Activated naive CD4-positive, alpha-beta T cell treated with anti-CD3 and anti-CD28 coated beads for 36 hours (primary cell): ENCODE data around the gene DLGAP1. TPM values are rescaled to one million over a fixed set of nuclear protein-coding genes. Genes with fewer than 3 reads are reported as not detected.

ENCODE experiments used
- CTCF ChIA-PET: fragments of 350-600 bp; sonication (Branson Sonifier 250); formaldehyde crosslinking; loops from one replicate; lab custom pipeline; 2021; ENCODE audit warnings: antibody characterized with exemption; lab: Charles Lee
- DNase-seq: peaks from one replicate; pipeline ENCODE4 v3.0.0-alpha.2; 2020
- H3K27ac Mint-ChIP-seq: one replicate; pipeline ENCODE4 v1.8.0; 2021; ENCODE audit warnings: mild to moderate bottlenecking, mixed read lengths
- H3K27me3 Mint-ChIP-seq: one replicate; pipeline ENCODE4 v1.8.0; 2021; ENCODE audit warnings: low read depth, mixed read lengths
- H3K36me3 Mint-ChIP-seq: one replicate; pipeline ENCODE4 v1.8.0; 2021; ENCODE audit warnings: low read depth, mixed read lengths
- H3K4me1 Mint-ChIP-seq: one replicate; pipeline ENCODE4 v1.8.0; 2021; ENCODE audit warnings: low read depth, mixed read lengths
- H3K4me3 Mint-ChIP-seq: one replicate; pipeline ENCODE4 v1.8.0; 2021; ENCODE audit warnings: mild to moderate bottlenecking, moderate library complexity, mixed read lengths
- H3K9me3 Mint-ChIP-seq: one replicate; pipeline ENCODE4 v1.8.0; 2021; ENCODE audit warnings: mixed read lengths
- intact Hi-C: fragments of 100-400 bp; cut with micrococcal nuclease; formaldehyde crosslinking; loops from one replicate; pipeline ENCODE4 v1.15.1; 2023
- total RNA-seq, 2 experiments: library from RNA; stranded (reverse); gene quantifications; one replicate each; pipeline ENCODE4 v1.2.3, GENCODE V29; 2021

DLGAP1 gene
- total RNA-seq, 2 experiments from 2014 or later = not detected

GRCh38 chr18:3792711-3793110, 662.4 kb downstream of the DLGAP1 start:
- no peak for DNase-seq
- Mint-ChIP-seq H3K36me3 (no peaks in the 10 kb centered on the region), H3K9me3 (no peaks in the 10 kb centered on the region), H3K4me1 (no peaks in the 10 kb centered on the region), H3K27ac (no peak overlapping the region), H3K27me3 (peaks cover 10% of the 10 kb centered on the region), H3K4me3 (no peak overlapping the region)
- CTCF ChIA-PET = interaction anchor here (0.7 to 2.4 kb wide), 3 partner anchors 21 to 106 kb away, joined by 3 to 9 read pairs (median 9); no protein-coding TSS in a partner anchor
- intact Hi-C loops = no loop called here

- no peak for DNase-seq
- H3K4me3 Mint-ChIP-seq = no peak overlapping the region
- no peak overlapping the region for H3K27ac Mint-ChIP-seq
- no peaks in the 10 kb centered on the region for H3K9me3 Mint-ChIP-seq
- intact Hi-C loops = no loop called here
- H3K27me3 Mint-ChIP-seq = peaks cover 13% of the 10 kb centered on the region
- CTCF ChIA-PET = interaction anchor here (2.4 kb wide), 1 partner anchor 20 kb away, joined by 9 read pairs; no protein-coding TSS in a partner anchor
- no peaks in the 10 kb centered on the region for H3K4me1 Mint-ChIP-seq
- no peaks in the 10 kb centered on the region for H3K36me3 Mint-ChIP-seq
These were observed 663.9 kb downstream of the DLGAP1 start for GRCh38 chr18:3791238-3791637.

- no peaks in the 10 kb centered on the region for H3K36me3 Mint-ChIP-seq
- DNase-seq = no peak
- H3K4me1 Mint-ChIP-seq = no peaks in the 10 kb centered on the region
- no peak overlapping the region for H3K27ac Mint-ChIP-seq
- intact Hi-C loops = no loop called here
- CTCF ChIA-PET = interaction anchor here (2.4 kb wide), 1 partner anchor 19 kb away, joined by 9 read pairs; no protein-coding TSS in a partner anchor
- peaks cover 13% of the 10 kb centered on the region for H3K27me3 Mint-ChIP-seq
- no peak overlapping the region for H3K4me3 Mint-ChIP-seq
- no peaks in the 10 kb centered on the region for H3K9me3 Mint-ChIP-seq
These were observed 664.4 kb downstream of the DLGAP1 start for GRCh38 chr18:3790703-3791102.

- intact Hi-C loops = no loop called here
These were observed 665.6 kb downstream of the DLGAP1 start for GRCh38 chr18:3789525-3789924.

GRCh38 chr18:3784949-3785348, 670.2 kb downstream of the DLGAP1 start:
- CTCF ChIA-PET = no interaction called here
- no peak for DNase-seq
- Mint-ChIP-seq H3K27me3 (peaks cover 13% of the 10 kb centered on the region), H3K9me3 (no peaks in the 10 kb centered on the region), H3K4me3 (no peak overlapping the region), H3K36me3 (no peaks in the 10 kb centered on the region), H3K27ac (no peak overlapping the region), H3K4me1 (no peaks in the 10 kb centered on the region)
- intact Hi-C loops = no loop called here

More at GRCh38 chr18:3789525-3789924, 665.6 kb downstream of the DLGAP1 start:
- no peak overlapping the region for H3K27ac Mint-ChIP-seq
- CTCF ChIA-PET = interaction anchor here (1.7 kb wide), 1 partner anchor 18 kb away, joined by 5 read pairs; no protein-coding TSS in a partner anchor
- no peak for DNase-seq
- H3K36me3 Mint-ChIP-seq = no peaks in the 10 kb centered on the region
- no peak overlapping the region for H3K4me3 Mint-ChIP-seq
- no peaks in the 10 kb centered on the region for H3K4me1 Mint-ChIP-seq
- H3K27me3 Mint-ChIP-seq = peaks cover 13% of the 10 kb centered on the region
- no peaks in the 10 kb centered on the region for H3K9me3 Mint-ChIP-seq

GRCh38 chr18:3782901-3783300, 672.2 kb downstream of the DLGAP1 start:
- H3K27ac Mint-ChIP-seq = no peak overlapping the region
- no peak for DNase-seq
- CTCF ChIA-PET = interaction anchor here (1.2 kb wide), 1 partner anchor 11 kb away, joined by 5 read pairs; no protein-coding TSS in a partner anchor

GRCh38 chr18:3777719-3778118, 677.4 kb downstream of the DLGAP1 start:
- no peaks in the 10 kb centered on the region for H3K27me3 Mint-ChIP-seq
- H3K9me3 Mint-ChIP-seq = no peaks in the 10 kb centered on the region
- DNase-seq = no peak
- H3K27ac Mint-ChIP-seq = no peak overlapping the region
- no peak overlapping the region for H3K4me3 Mint-ChIP-seq
- intact Hi-C loops = no loop called here
- CTCF ChIA-PET = no interaction called here
- no peaks in the 10 kb centered on the region for H3K36me3 Mint-ChIP-seq
- no peaks in the 10 kb centered on the region for H3K4me1 Mint-ChIP-seq

More at GRCh38 chr18:3782901-3783300, 672.2 kb downstream of the DLGAP1 start:
- H3K27me3 Mint-ChIP-seq = peaks cover 4% of the 10 kb centered on the region
- H3K4me1 Mint-ChIP-seq = no peaks in the 10 kb centered on the region
- no peak overlapping the region for H3K4me3 Mint-ChIP-seq
- intact Hi-C loops = no loop called here
- no peaks in the 10 kb centered on the region for H3K9me3 Mint-ChIP-seq
- H3K36me3 Mint-ChIP-seq = no peaks in the 10 kb centered on the region

- no peaks in the 10 kb centered on the region for H3K36me3 Mint-ChIP-seq
- CTCF ChIA-PET = no interaction called here
- H3K4me3 Mint-ChIP-seq = no peak overlapping the region
- peaks cover under 1% of the 10 kb centered on the region for H3K4me1 Mint-ChIP-seq
- intact Hi-C loops = no loop called here
- no peaks in the 10 kb centered on the region for H3K27me3 Mint-ChIP-seq
- no peak overlapping the region for H3K27ac Mint-ChIP-seq
- H3K9me3 Mint-ChIP-seq = no peaks in the 10 kb centered on the region
- DNase-seq = no peak
These were observed 678.0 kb downstream of the DLGAP1 start for GRCh38 chr18:3777122-3777521.

GRCh38 chr18:3775996-3776395, 679.1 kb downstream of the DLGAP1 start:
- Mint-ChIP-seq H3K9me3 (no peaks in the 10 kb centered on the region), H3K4me1 (peaks cover 5% of the 10 kb centered on the region), H3K4me3 (no peak overlapping the region), H3K27ac (no peak overlapping the region), H3K36me3 (no peaks in the 10 kb centered on the region), H3K27me3 (peaks cover 6% of the 10 kb centered on the region)
- no peak for DNase-seq
- CTCF ChIA-PET = no interaction called here
- intact Hi-C loops = no loop called here

GRCh38 chr18:3773303-3773702, 681.8 kb downstream of the DLGAP1 start:
- no peak overlapping the region for H3K4me3 Mint-ChIP-seq
- no peaks in the 10 kb centered on the region for H3K36me3 Mint-ChIP-seq
- peaks cover 19% of the 10 kb centered on the region for H3K27me3 Mint-ChIP-seq
- no peak overlapping the region for H3K27ac Mint-ChIP-seq
- CTCF ChIA-PET = interaction anchor here (2.0 to 5.2 kb wide), 3 partner anchors 10 to 220 kb away, joined by 4 to 79 read pairs (median 10); no protein-coding TSS in a partner anchor
- intact Hi-C loops = loop anchor here (5.0 kb wide), 1 partner anchor 491 kb away; no protein-coding TSS in a partner anchor
- no peak for DNase-seq
- peaks cover 6% of the 10 kb centered on the region for H3K4me1 Mint-ChIP-seq
- H3K9me3 Mint-ChIP-seq = no peaks in the 10 kb centered on the region

- DNase-seq = peak; percentile 88
- CTCF ChIA-PET = interaction anchor here (0.6 to 5.2 kb wide), 49 partner anchors 8 to 498 kb away, joined by 3 to 79 read pairs (median 4); no protein-coding TSS in a partner anchor
- peaks cover 28% of the 10 kb centered on the region for H3K27me3 Mint-ChIP-seq
These were observed 683.8 kb downstream of the DLGAP1 start for GRCh38 chr18:3771121-3771971.

GRCh38 chr18:3761266-3761665, 693.8 kb downstream of the DLGAP1 start:
- H3K36me3 Mint-ChIP-seq = peaks cover 1% of the 10 kb centered on the region
- no peak for DNase-seq
- H3K4me3 Mint-ChIP-seq = no peak overlapping the region
- H3K27me3 Mint-ChIP-seq = peaks cover 7% of the 10 kb centered on the region
- peaks cover 13% of the 10 kb centered on the region for H3K9me3 Mint-ChIP-seq
- no peak overlapping the region for H3K27ac Mint-ChIP-seq
- CTCF ChIA-PET = interaction anchor here (1.8 kb wide), 1 partner anchor 10 kb away, joined by 6 read pairs; no protein-coding TSS in a partner anchor
- intact Hi-C loops = no loop called here
- no peaks in the 10 kb centered on the region for H3K4me1 Mint-ChIP-seq

More at GRCh38 chr18:3771121-3771971, 683.8 kb downstream of the DLGAP1 start:
- Mint-ChIP-seq H3K27ac (no peak overlapping the region), H3K9me3 (peaks cover under 1% of the 10 kb centered on the region), H3K36me3 (no peaks in the 10 kb centered on the region), H3K4me3 (peak overlapping the region; percentile 55), H3K4me1 (peaks cover 6% of the 10 kb centered on the region)
- intact Hi-C loops = loop anchor here (1.0 to 5.0 kb wide), 5 partner anchors 99 to 1286 kb away; no protein-coding TSS in a partner anchor
